IMR-90 (cell line): ENCODE results near the gene KRTAP5-1. TPM values are rescaled to one million over a fixed set of nuclear protein-coding genes. Genes with fewer than 3 reads are reported as not detected.

Experiments
- ATAC-seq: fragments of 200-7000 bp; cut with Tn5 transposase; 2 replicates; pipeline ENCODE4 v1.9.1; 2020; ENCODE audit warnings: low read depth, mild to moderate bottlenecking, moderate library complexity
- BruUV-seq: library from RNA; stranded (reverse); fragments of 400-500 nt; replicated peaks from 2 replicates; lab custom pipeline; 2021; lab: Mats Ljungman, UMichigan
- CTCF ChIA-PET: fragments of 300-600 bp; formaldehyde crosslinking; extraction: SDS; loops from one replicate; lab custom pipeline; 2021; ENCODE audit warnings: antibody characterized with exemption; lab: Yijun Ruan, JAX
- POLR2A ChIA-PET: fragments of 300-600 bp; sonication (Branson Sonifier 250); formaldehyde crosslinking; loops from one replicate; lab custom pipeline; 2022; ENCODE audit warnings: antibody characterized with exemption; ENCODE audit not compliant: unreplicated experiment; lab: Charles Lee
- DNase-seq: peaks from one replicate; pipeline ENCODE4 v3.0.0; 2013
- H2AFZ ChIP-seq: replicated peaks from 2 replicates; pipeline ENCODE3; 2013; ENCODE audit warnings: low read length, mild to moderate bottlenecking; ENCODE audit not compliant: poor library complexity
- H2AK5ac ChIP-seq: 2 replicates; pipeline ENCODE4 v1.6.1; 2013; ENCODE audit warnings: low read depth, low read length, inconsistent platforms
- H2AK9ac ChIP-seq: replicated peaks from 2 replicates; pipeline ENCODE3; 2013; ENCODE audit warnings: mild to moderate bottlenecking, low read depth, low read length, moderate library complexity; ENCODE audit not compliant: poor library complexity
- H2BK120ac ChIP-seq: 2 replicates; pipeline ENCODE4 v1.6.1; 2013; ENCODE audit warnings: low read depth, low read length, inconsistent platforms
- H2BK15ac ChIP-seq: 3 replicates; pipeline ENCODE4 v1.6.1; 2013; ENCODE audit warnings: low read depth, low read length, inconsistent platforms
- H2BK20ac ChIP-seq: 2 replicates; pipeline ENCODE4 v1.6.1; 2013; ENCODE audit warnings: low read depth, mild to moderate bottlenecking, inconsistent platforms, low read length, moderate library complexity
- H2BK5ac ChIP-seq: 2 replicates; pipeline ENCODE4 v1.6.1; 2013; ENCODE audit warnings: mild to moderate bottlenecking, low read depth, low read length, inconsistent platforms; ENCODE audit not compliant: poor library complexity, severe bottlenecking
- H3K14ac ChIP-seq: replicated peaks from 2 replicates; pipeline ENCODE4 v1.6.1; 2013; ENCODE audit warnings: low read depth, low read length, inconsistent platforms
- H3K18ac ChIP-seq: 2 replicates; pipeline ENCODE4 v1.6.1; 2013; ENCODE audit warnings: low read depth, low read length, control low read depth
- H3K23ac ChIP-seq: 2 replicates; pipeline ENCODE4 v1.6.1; 2013; ENCODE audit warnings: low read depth, low read length, inconsistent platforms
- H3K27ac ChIP-seq: 2 replicates; pipeline ENCODE4 v1.5.1; 2013; ENCODE audit warnings: mild to moderate bottlenecking, control low read depth, low read length; ENCODE audit not compliant: insufficient read depth
- H3K27me3 ChIP-seq: 2 replicates; pipeline ENCODE4 v1.6.1; 2013; ENCODE audit warnings: low read length; ENCODE audit not compliant: control insufficient read depth, insufficient read depth
- H3K36me3 ChIP-seq: 2 replicates; pipeline ENCODE4 v1.6.1; 2013; ENCODE audit warnings: low read length, mixed read lengths; ENCODE audit not compliant: control insufficient read depth, insufficient read depth
- H3K4ac ChIP-seq: 2 replicates; pipeline ENCODE4 v1.6.1; 2013; ENCODE audit warnings: low read depth, low read length, inconsistent platforms
- H3K4me1 ChIP-seq: 2 replicates; pipeline ENCODE4 v1.6.1; 2013; ENCODE audit warnings: low read length, mixed read lengths; ENCODE audit not compliant: control insufficient read depth, insufficient read depth
- H3K4me2 ChIP-seq: 2 replicates; pipeline ENCODE4 v1.6.1; 2013; ENCODE audit warnings: low read depth, mild to moderate bottlenecking, control low read depth, low read length, moderate library complexity
- H3K4me3 ChIP-seq: 2 replicates; pipeline ENCODE4 v1.5.1; 2013; ENCODE audit warnings: low read depth, mild to moderate bottlenecking, control low read depth, low read length, moderate library complexity; ENCODE audit not compliant: insufficient read depth
- H3K56ac ChIP-seq: 2 replicates; pipeline ENCODE4 v1.6.1; 2013; ENCODE audit warnings: low read length, inconsistent platforms; ENCODE audit not compliant: insufficient read depth; ENCODE audit errors: extremely low read depth
- H3K79me1 ChIP-seq, 2 experiments: 2 replicates each; pipeline ENCODE4 v1.6.1; 2013; ENCODE audit warnings: low read length in 2 of 2, inconsistent platforms in 1 of 2, low read depth in 1 of 2
- H3K9ac ChIP-seq: 2 replicates; pipeline ENCODE4 v1.6.1; 2013; ENCODE audit warnings: low read depth, low read length, control low read depth
- H3K9me1 ChIP-seq: 2 replicates; pipeline ENCODE4 v1.6.1; 2013; ENCODE audit warnings: low read length, inconsistent platforms; ENCODE audit not compliant: insufficient read depth
- H3K9me3 ChIP-seq: 2 replicates; pipeline ENCODE4 v1.6.1; 2013; ENCODE audit warnings: low read length; ENCODE audit not compliant: control insufficient read depth, insufficient read depth
- H4K20me1 ChIP-seq: 2 replicates; pipeline ENCODE4 v1.6.1; 2013; ENCODE audit warnings: low read length, inconsistent platforms; ENCODE audit not compliant: insufficient read depth
- H4K5ac ChIP-seq: 2 replicates; pipeline ENCODE4 v1.6.1; 2013; ENCODE audit warnings: mild to moderate bottlenecking, low read depth, low read length, control low read depth
- H4K8ac ChIP-seq, 2 experiments: 2 replicates each; pipeline ENCODE4 v1.6.1; 2013; ENCODE audit warnings: low read depth in 2 of 2, low read length in 2 of 2, control low read depth in 1 of 2, inconsistent platforms in 1 of 2
- H4K91ac ChIP-seq: 2 replicates; pipeline ENCODE4 v1.6.1; 2013; ENCODE audit warnings: low read depth, low read length, inconsistent platforms; ENCODE audit not compliant: insufficient read depth
- BHLHE40 ChIP-seq: fragments of 150-350 bp; IDR thresholded peaks from 2 replicates; pipeline ENCODE4 v1.6.1; 2016; ENCODE audit warnings: mild to moderate bottlenecking, low read depth, low read length
- CEBPB ChIP-seq: IDR thresholded peaks from 2 replicates; pipeline ENCODE4 v1.6.1; 2012; ENCODE audit warnings: low read depth, low read length, improper control_type of control experiment
- ELK1 ChIP-seq: fragments of 150-350 bp; IDR thresholded peaks from 2 replicates; pipeline ENCODE4 v1.6.1; 2016; ENCODE audit warnings: low read depth, mild to moderate bottlenecking, low read length, moderate library complexity, borderline replicate concordance
- MAFK ChIP-seq: IDR thresholded peaks from 2 replicates; pipeline ENCODE4 v1.6.1; 2012; ENCODE audit warnings: low read depth, low read length, improper control_type of control experiment
- MAZ ChIP-seq: IDR thresholded peaks from 2 replicates; pipeline ENCODE4 v1.6.1; 2012; ENCODE audit warnings: low read depth, mild to moderate bottlenecking, low read length, improper control_type of control experiment, moderate library complexity, borderline replicate concordance
- MXI1 ChIP-seq: IDR thresholded peaks from 2 replicates; pipeline ENCODE4 v1.6.1; 2012; ENCODE audit warnings: low read depth, mild to moderate bottlenecking, low read length, moderate library complexity, borderline replicate concordance
- NFE2L2 ChIP-seq: fragments of 150-350 bp; IDR thresholded peaks from 2 replicates; pipeline ENCODE4 v1.6.1; 2016; ENCODE audit warnings: low read depth, mild to moderate bottlenecking, low read length
- POLR2A ChIP-seq: IDR thresholded peaks from 2 replicates; pipeline ENCODE4 v1.6.1; 2012; ENCODE audit warnings: mild to moderate bottlenecking, low read depth, low read length
- RAD21 ChIP-seq: IDR thresholded peaks from 2 replicates; pipeline ENCODE4 v1.6.1; 2012; ENCODE audit warnings: low read length, improper control_type of control experiment
- RCOR1 ChIP-seq: IDR thresholded peaks from 2 replicates; pipeline ENCODE4 v1.6.1; 2012; ENCODE audit warnings: mild to moderate bottlenecking, low read length, improper control_type of control experiment; ENCODE audit not compliant: insufficient replicate concordance
- RFX5 ChIP-seq: IDR thresholded peaks from 2 replicates; pipeline ENCODE4 v1.8.0; 2012; ENCODE audit warnings: low read depth, mild to moderate bottlenecking, low read length, moderate library complexity
- SMC3 ChIP-seq: fragments of 150-350 bp; IDR thresholded peaks from 2 replicates; pipeline ENCODE4 v1.6.1; 2016; ENCODE audit warnings: low read depth, mild to moderate bottlenecking, antibody characterized with exemption, low read length, moderate library complexity
- USF2 ChIP-seq: fragments of 150-350 bp; IDR thresholded peaks from 2 replicates; pipeline ENCODE4 v1.6.1; 2017; ENCODE audit warnings: mild to moderate bottlenecking, antibody characterized with exemption, low read length, low read depth
- WGBS, 2 experiments: methylation state at CpG; one replicate each; pipeline versions ENCODE4 v1.1.5 to v1.1.7; 2013; ENCODE audit warnings: missing lambda C conversion rate in 2 of 2; ENCODE audit not compliant: insufficient read length in 1 of 2; ENCODE audit errors: extremely low coverage in 2 of 2; 5-methylcytosine and 5-hydroxymethylcytosine counted together
- dilution Hi-C: fragments of 300-500 bp; cut with HindIII; formaldehyde crosslinking; loops from one replicate; pipeline ENCODE4 v1.14.3; 2018; ENCODE audit warnings: low sequenced_read_pairs; ENCODE audit not compliant: unreplicated experiment
- in situ Hi-C: fragments of 300-500 bp; cut with MboI; formaldehyde crosslinking; loops from 3 replicates; pipeline ENCODE4 v1.14.3; 2019; ENCODE audit warnings: low sequenced_read_pairs, inconsistent platforms, mixed read lengths
- intact Hi-C: fragments of 100-400 bp; cut with micrococcal nuclease; formaldehyde crosslinking; loops from 2 replicates; pipeline ENCODE4 v1.10.0; 2022
- polyA plus RNA-seq, 3 experiments: library from polyadenylated mRNA; depleted of rRNA; stranded (reverse); fragments of >200 nt; gene quantifications; 2 replicates each; pipeline ENCODE4 v1.2.3, GENCODE V29; 2012; ENCODE audit warnings: low replicate concordance in 1 of 3
- total RNA-seq: library from RNA; depleted of rRNA; stranded (reverse); fragments of >200 nt; gene quantifications from 2 replicates; pipeline ENCODE4 v1.2.3, GENCODE V29; 2012
- TF ChIP-seq, protein P1 (sequence below): conservative IDR thresholded peaks from 2 replicates; pipeline ENCODE4 v1.5.1; 2012; ENCODE audit warnings: mild to moderate bottlenecking, low read depth, low read length, improper control_type of control experiment

Gene KRTAP5-1
- total and polyA plus RNA-seq, 2 of the 4 experiments (the other 2 are of a cell fraction) = not detected

DNA sequence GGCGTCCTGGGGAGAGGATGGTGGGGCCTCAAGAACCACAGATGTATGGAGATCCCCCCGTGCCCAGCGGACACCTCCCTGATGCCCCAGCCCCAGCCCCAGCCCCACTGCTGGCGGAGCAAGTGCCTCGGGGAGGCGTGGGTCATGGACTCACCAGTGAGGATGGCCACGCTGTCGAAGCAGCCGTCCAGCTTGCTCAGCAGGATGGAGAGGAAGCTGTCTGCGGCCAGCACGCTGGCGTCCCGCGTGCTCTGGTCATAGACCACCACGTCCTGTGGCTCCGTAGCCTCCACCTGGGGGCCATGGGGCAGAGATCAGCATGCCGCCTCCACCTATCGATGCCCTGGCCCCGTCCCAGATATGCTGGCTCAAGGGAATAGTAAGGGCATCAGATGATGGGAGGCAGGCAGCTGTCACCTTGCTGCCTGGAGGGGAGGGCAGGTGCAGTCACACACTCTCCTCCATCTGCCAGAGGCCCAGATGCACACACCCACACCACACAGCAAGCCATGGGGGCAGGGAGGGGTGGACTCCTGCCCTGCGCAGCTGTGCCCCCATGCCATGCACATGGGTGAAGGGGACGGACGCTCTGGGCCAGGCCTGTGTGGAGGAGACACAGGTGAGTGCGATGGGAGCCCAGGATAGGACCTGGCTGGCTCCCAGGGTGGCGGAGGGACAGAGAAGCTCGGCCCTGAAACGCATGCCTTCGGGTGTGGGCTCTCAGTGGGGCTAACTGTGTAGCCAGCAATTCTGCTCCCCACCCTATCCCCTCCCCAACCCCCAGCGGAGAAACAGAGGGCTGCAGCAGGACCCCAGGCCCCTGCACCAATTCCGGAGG lies 21.2 kb downstream of the KRTAP5-1 start:
- intact Hi-C loops = no loop called here
- Histone ChIP-seq H3K79me1 (peaks cover 4 to 27% of the 10 kb centered on the region in 2 experiments; a peak in 2 of 4 replicates), H2AFZ (peak overlapping the region; percentile 32), H3K14ac (no peak overlapping the region), H3K18ac (no peak overlapping the region), H2BK5ac (no peak overlapping the region), H3K4me2 (no peak overlapping the region; the same call in 1 of the 2 replicates), H3K23ac (0 out of 2 replicates have a peak overlapping the region, but pooled peaks have one; percentile 11), H4K8ac (no peak overlapping the region), H3K27me3 (no peaks in the 10 kb centered on the region), H3K4me1 (peaks cover 19% of the 10 kb centered on the region), H4K91ac (peak overlapping the region; percentile 51; the same call in 1 of the 2 replicates), H2AK5ac (peak overlapping the region; percentile 84; the same call in 1 of the 2 replicates), H3K9ac (no peak overlapping the region), H3K9me1 (peaks cover 14% of the 10 kb centered on the region), H2AK9ac (peak overlapping the region; percentile 90), H2BK20ac (no peak overlapping the region), H3K36me3 (peaks cover 10% of the 10 kb centered on the region), H2BK120ac (no peak overlapping the region), H3K27ac (no peak overlapping the region), H4K5ac (no peak overlapping the region), H4K20me1 (peaks cover 67% of the 10 kb centered on the region), H2BK15ac (no peak overlapping the region), H3K56ac (no peak overlapping the region), H3K4ac (peak overlapping the region; percentile 27; the same call in 1 of the 2 replicates), H3K9me3 (no peaks in the 10 kb centered on the region), H3K4me3 (no peak overlapping the region)
- DNase-seq (no peak), ATAC-seq (no peak; the same call in 1 of the 2 replicates)
- in situ Hi-C loops = no loop called here
- BruUV-seq = no TSS peak
- ChIA-PET POLR2A (no interaction called here), CTCF (interaction anchor here (1.5 to 2.0 kb wide), 2 partner anchors 11 to 17 kb away, joined by 5 to 7 read pairs; no protein-coding TSS in a partner anchor)
- WGBS, 2 experiments = 92% methylated on average over 8 of the region's 29 CpGs; no CpG with 5 or more reads in 1 of the 2 experiments
- dilution Hi-C loops = no loop called here
- no peak for TF ChIP-seq RCOR1
- TF ChIP-seq, protein P1, sequence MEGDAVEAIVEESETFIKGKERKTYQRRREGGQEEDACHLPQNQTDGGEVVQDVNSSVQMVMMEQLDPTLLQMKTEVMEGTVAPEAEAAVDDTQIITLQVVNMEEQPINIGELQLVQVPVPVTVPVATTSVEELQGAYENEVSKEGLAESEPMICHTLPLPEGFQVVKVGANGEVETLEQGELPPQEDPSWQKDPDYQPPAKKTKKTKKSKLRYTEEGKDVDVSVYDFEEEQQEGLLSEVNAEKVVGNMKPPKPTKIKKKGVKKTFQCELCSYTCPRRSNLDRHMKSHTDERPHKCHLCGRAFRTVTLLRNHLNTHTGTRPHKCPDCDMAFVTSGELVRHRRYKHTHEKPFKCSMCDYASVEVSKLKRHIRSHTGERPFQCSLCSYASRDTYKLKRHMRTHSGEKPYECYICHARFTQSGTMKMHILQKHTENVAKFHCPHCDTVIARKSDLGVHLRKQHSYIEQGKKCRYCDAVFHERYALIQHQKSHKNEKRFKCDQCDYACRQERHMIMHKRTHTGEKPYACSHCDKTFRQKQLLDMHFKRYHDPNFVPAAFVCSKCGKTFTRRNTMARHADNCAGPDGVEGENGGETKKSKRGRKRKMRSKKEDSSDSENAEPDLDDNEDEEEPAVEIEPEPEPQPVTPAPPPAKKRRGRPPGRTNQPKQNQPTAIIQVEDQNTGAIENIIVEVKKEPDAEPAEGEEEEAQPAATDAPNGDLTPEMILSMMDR = no peak
- TF ChIP-seq RFX5 = no peak
- TF ChIP-seq MXI1 = no peak
- no peak for TF ChIP-seq SMC3
- no peak for TF ChIP-seq USF2
- no peak for TF ChIP-seq ELK1
- TF ChIP-seq NFE2L2 = no peak
- TF ChIP-seq MAZ = no peak
- TF ChIP-seq RAD21 = no peak
- TF ChIP-seq CEBPB = no peak
- no peak for TF ChIP-seq BHLHE40
- TF ChIP-seq POLR2A = no peak
- TF ChIP-seq MAFK = no peak
